GM21737 (cell line): ENCODE measurements around the gene TBX3.

Source experiments
- ATAC-seq: cut with Tn5 transposase; IDR thresholded peaks from one replicate; pipeline ENCODE4 v1.9.1; 2021; ENCODE audit warnings: mild to moderate bottlenecking, moderate library complexity; ENCODE audit not compliant: unreplicated experiment

The TBX3 gene

DNA sequence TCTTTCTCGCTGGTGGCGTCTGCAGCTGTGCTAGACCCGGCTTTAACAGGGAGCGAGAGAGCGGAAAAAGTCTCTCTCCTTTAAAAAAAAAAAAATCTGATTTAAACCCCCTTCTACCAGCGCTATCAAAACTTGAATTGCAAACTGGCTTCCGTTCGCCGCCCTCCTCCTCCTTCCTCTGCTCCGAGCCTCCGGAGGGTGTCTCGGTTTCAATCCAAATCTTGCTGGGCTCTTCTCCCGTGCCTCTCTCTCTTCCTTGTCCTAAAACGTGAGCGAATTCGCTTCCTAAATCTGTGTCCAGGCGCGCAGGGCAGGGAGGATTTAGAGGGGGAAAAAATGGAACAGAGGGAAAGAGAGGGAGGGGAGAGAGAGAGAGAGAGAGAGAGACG is 272 bp downstream of the TBX3 start:
- ATAC-seq: no peak

DNA sequence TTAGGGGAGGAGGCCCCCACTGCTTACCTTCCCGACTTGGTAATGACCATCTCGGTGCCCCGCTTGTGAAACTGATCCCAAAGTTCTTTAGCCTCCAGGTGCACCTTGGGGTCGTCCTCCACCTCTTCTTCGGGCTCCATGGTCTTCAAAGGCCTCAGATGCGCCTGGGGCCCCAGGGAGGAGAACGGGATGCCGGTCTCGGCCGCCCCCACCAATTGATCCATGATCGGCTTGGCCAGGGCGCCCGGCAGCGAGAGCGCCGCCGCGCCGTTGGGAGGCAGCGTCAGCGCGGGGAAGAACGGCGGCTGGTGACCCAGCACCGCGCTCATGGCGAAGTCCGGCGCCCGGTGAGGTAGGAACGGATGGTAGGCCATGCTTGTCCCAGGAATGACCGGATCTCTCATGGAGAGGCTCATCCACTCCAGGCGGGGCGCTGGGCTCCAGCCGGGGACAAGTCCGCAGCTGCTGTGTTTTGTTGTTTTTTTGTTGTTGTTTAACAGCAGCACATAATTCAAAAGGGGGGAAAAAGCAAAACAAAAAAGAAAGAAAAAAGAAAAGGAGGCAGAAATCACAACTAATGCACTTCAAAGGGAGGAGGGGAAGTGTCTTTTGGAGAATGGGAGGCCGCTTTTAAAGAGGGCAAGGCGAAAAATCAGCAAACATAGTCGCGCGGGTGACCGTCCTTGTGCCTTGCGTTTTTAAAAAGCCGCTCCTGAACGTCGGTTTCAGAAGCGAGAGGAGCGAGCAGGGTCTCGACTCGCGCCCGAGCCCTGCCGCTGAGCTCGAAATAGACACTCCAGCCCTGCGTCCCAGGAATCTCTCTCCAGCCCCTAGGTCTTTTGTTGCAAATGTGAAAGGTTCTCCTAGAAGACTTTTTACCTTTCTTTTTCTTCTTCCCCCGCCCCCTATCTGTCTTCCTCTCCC is 928 bp downstream of the TBX3 start:
- ATAC-seq: no peak

DNA sequence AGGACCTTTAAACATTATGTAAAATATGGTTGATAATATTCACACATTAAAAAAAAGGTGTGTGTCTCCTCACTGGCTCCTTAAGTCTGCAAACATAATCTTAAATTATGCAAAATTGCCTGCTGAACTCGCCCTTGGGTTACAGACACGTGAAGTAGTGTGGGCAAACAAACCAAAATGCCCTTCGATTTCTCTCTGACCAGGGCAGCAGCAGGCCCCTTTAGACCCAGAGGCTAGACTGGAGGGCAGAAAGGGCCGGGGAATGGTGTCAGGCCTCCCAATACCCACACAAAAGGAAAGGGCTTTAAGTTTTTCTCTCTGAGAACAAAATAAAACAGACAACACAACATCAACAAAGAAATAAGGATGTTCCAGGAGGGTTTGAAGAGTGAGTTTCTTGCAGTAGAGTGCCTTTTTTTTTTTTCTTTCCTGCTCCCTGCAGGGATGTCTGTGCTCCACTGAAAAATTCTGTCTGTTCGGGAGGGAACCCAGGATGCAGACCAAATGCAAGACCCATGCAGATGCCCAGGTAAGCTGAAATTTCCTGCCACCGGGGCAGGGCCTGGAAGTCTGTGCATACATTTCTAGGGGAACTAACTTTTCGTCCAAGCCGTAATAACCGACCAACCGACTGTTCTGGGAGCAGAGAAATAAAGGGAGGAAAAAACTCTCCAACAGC is 1.7 kb downstream of the TBX3 start:
- no peak for ATAC-seq

DNA sequence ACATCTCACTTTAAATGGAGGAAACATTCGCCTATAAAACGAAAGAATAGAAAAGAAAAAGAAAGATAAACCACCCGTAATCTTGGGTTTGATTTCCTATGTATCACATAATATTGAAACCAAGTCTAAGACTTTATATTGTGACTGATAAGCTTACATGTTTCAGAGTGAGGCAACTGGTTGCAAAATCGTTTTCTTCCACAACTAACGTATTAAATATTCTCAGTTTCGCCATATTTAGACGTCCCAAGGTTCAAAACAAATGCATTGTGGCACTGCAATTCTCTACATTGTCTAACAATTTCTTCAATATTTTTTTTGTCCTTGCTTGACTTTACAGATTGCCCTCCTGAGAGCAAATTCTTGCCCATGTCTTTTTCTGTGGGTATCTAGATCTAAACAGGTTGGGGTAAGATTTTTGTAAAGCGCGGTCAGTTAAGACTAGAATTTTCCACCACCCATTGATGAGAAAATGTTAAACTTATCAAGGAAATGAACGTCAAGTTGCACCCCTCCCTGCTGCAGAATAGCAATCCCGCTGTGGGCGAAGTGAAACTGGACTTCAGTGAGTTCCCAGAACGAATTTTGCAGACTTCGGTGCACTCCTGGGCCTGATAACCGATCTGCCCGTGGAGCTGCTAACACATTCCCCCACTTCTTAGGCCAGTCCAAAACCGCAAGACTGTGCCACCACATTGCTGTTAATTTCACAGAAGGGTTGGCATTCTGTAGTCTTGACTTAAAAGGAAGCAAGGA is 2.7 kb downstream of the TBX3 start:
- no peak for ATAC-seq

DNA sequence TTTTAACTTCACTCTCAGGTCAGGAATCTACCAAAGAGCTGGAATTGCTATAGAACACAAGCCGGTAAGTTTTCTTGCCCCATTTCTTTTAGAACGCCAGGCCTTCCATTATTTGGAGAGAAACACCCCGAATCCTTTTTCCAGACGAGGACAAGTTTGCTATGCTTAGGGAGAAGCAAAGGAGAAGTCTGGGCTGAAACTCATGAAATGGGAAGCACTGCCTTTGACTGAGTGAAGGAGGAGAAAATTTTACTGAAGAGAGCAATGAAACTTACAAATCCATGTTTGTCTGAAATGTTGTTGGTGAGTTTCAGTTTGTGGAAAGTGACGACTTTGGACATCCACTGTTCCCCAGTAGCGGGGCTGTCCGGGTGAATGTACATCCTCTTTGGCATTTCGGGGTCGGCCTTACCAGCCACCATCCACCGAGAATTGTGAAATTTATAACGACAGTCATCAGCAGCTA is 3.3 kb downstream of the TBX3 start:
- ATAC-seq: no peak

DNA sequence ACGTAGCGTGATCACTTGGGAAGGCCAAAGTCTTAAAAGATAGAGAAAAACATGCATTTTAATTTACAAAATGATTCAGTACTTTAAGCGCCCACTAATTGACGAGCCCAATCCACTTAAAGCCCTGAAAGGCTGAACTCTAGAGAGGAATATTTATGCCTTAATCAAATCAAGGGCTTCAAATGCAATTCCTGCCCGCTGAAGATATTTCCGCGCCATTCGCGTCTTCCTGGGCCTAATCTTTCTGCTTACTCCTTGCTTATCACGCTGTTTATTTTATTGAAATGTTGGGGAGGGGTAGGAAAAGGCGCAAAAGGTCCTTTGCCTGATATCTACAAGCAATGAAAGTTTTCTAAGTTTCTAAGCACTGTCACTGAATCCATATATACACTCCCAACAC is 4.0 kb downstream of the TBX3 start:
- no peak for ATAC-seq

DNA sequence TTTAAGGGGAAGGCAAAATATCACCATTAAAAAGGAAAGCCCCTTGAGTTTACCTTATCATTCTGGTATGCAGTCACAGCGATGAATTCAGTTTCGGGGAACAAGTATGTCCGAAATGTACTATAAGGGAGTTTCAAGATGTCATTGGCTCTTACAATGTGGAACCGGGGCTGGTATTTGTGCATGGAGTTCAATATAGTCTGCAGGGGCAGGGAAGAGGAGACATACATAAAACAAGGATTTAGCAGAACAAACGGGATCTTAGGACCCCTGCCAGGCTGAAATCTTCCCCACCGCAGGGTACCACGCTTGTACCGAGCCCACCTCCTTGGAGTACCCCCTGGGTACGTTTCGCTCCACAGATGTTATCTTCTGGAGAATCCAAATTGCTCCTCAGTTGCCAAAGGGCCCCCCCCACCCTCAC is 4.5 kb downstream of the TBX3 start:
- no peak for ATAC-seq

DNA sequence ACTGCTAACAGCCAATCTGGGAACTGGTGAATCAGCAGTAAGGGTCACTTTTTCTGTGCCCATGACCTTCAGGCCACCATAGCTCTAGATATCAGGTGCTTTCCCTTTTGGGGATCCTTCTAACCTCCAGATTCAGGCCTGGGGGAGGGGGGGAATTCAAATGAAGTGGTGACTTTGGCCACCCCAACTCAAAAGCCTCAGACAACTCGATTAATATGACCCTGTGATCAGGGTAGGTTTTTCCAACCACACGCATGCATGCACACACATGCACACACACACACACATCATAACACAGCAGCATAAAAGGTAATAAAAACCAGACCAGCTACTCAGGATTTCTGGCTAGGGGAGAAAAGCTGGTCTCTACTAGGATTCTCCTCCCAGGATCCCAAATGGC is 5.3 kb downstream of the TBX3 start:
- no peak for ATAC-seq

DNA sequence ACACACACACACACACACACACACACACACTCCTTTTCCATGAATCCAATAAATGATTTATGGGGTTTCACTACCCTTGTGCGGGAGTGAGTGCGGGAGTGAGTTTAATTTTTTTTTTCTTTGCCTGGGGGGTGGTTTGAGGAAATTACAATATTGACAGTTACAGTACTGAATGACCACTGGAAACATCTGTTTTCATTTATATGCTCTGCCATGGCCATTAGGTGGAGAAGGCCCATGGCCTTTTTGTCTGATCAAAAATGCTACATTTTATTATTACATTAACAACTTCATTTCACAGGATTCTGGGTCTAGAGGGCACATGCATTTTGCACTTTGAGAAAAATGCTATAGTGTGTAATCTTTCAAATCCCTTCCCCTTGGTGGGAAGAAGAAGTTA is 5.9 kb downstream of the TBX3 start:
- no peak for ATAC-seq

DNA sequence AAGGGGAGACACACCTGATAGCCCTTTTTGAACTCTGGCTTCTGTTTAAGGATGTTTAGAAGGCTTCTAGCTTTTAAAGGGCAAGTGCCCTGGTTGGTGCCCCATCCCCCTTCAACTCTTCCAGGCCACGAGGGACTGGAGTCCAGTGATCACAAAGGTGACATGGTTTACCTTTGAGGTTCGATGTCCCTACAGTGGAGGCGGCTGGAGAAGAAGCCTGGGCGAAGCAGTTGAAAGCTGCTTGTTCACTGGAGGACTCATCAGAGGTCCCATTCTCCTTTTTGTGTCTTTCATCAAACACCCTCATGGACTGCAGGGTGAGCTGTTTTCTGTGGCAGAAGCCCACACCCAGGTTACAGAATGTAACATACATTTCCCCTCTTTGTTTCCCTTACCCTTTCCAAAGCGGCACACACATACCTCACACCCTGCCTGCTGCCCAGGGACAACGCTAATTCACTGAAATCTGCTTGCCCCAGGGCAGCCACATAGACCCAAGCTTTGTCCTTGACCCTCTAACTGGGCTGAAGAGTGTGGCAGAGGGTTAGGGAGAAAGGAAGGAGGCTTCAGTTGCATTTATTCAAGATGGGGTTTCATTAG is 7.7 kb downstream of the TBX3 start:
- no peak for ATAC-seq

DNA sequence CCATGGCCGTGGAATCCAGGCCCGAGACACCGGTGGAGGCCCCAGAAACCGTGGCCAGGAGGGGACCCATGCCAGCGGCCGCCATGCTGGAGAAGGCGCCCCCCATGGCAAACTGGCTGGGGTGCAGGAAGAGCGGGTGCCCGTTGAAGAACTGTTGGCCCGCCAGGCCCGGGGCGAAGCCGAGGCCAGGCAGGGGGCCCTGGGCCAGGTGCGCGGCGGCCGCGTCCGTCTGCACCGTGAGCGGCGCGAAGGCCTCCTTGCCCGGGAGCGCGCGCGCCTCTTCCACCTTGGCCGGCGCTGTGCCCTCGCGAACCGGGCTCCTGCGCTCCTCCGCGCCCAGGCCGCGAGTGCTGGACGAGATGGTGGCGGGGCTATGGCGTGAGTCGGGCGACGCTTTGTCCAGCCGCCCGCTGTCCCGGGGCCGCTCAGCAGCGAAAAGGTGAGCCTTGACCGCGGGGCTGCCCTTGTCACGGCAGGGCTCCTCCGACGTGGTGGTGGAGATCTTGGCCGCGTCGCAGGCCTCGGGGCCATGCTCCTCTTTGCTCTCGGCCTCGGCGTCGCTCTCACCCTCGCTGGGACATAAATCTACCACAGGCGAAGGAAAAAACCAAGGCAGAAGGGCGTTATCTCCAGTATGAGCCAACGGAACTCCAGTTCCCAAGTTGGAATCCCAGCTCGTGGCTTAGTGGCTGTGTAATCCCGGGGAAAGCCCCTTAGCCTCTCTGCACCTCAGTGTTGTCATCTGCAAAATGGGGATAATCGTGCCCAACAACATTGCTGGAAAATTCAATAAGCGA is 9.5 kb downstream of the TBX3 start:
- no peak for ATAC-seq

DNA sequence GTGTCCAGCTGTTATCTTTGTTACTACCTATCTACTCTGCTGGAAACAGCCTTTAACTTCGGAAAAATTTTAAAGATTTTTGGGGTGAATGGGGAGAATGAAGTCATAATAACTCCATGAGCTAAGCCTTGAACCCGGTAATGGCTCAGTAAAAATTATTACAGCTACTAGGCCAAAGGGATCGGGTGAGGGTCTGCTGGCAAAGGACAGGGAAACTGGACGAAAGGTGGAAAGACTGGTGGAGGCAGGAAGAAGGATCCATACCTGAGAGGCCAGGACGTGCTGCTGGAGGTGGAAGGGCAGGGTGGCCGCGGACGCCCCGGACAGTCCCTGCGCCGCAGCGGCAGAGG is 10.1 kb downstream of the TBX3 start:
- ATAC-seq: no peak

DNA sequence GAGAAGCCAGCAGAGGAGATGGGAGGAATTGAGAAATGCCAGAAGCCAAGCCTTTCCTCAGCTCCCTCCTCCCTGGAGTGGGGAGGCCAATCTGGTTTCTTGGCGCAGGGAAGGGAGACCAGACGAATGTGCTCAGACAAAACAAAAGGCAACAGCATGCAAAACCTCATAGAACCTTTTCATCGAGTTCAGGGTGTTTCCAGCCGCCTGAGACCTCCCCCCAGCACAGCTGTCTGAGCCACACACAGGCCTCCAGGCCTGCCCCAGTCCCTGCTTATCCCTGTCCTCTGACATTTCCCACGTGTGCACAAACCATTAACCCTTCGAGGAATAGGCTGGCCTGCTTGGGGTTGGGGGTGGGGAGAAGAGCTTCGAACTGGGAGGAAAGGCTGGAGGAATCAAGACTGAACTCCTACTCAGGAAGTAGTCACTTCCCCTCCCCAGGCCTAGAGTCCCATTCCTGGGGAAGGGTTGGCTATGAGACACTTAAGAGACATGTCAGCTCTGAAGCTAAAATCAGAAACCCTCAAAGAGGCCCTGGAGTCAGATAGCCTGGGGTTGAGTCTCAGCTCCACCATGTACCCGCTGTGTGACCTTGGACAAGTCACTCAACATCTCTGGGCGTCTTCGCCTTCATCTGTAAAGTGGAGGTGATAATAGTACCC is 10.7 kb downstream of the TBX3 start:
- ATAC-seq: no peak

DNA sequence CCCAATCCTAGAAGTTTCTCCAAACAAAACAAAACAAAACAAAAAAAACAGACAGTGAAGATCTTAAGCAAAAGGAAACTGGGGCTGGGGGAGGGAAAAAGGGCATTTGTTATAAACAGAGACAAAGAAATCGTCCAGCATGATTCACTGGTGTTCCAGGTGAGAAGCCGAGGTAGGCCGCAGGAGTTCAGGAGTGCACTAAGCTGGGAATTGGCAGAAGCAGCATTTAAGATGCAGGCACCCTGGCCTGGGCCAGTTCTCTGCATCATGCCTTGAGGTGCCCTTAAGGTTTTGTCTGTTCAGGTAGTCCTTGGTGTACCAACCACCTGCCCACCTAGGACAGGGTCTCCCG is 11.2 kb downstream of the TBX3 start:
- no peak for ATAC-seq

DNA sequence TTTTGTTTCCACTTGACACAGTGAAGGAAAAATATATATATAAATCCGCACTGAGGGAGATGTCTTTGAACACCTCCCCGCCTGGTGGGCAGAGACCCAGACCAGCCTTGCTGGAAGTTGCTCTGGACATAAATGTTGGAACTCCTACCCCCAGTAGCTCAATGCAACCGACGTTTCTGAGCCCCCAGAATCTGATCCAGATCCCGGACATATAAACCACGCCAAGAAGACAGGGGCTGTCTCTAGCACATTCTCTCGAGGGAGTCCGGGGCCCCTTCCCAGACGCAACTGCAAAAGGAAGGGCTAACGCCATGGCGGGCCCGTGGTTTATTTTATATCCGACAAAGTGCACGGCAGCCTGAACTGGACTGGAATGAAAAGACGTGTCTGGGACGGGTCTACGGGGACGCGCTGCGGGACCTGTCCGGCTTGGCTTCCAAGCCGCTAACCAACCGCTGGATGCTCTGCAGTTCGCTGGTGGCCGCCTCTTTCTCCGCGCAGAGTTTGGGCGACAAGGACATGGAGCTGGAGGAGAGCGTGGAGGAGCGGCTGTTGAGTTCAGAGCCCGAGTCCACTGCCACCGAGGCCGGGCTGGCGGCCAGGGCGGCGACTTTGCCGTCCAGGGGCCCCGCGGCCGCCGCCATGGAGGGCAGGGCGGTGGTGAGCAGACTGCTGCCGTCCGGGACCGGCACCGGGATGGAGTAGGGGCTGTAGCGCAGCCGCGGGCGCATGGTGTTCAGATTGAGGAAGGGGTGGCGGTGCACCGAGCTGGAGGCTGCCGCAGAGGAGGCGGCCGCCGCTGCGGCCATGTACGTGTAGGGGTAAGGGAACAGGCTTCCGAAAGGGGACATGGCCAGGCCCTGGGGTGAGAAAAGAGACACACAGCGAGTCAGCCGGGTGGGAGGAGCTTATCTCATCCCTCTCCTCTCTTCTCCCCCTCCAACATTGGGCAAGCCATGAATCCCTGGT is 12.2 kb downstream of the TBX3 start:
- no peak for ATAC-seq

DNA sequence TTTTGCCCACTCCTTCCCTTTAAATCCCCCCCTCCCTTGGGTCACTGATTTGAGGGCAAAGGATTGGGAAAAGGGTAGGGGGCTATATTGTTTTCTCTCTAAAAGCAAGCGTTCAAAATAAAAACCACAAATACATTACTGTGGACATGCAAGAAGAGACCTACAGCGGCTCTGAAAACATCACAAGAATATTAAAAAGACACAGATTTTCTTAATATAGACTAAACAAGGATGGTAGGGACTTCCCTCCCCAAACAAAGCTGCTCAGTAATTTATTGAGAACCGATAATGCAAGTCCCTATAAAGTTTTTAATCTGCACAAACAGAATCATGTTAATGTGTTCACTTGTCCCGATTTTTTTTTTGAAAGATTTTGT is 12.9 kb downstream of the TBX3 start:
- ATAC-seq: no peak

DNA sequence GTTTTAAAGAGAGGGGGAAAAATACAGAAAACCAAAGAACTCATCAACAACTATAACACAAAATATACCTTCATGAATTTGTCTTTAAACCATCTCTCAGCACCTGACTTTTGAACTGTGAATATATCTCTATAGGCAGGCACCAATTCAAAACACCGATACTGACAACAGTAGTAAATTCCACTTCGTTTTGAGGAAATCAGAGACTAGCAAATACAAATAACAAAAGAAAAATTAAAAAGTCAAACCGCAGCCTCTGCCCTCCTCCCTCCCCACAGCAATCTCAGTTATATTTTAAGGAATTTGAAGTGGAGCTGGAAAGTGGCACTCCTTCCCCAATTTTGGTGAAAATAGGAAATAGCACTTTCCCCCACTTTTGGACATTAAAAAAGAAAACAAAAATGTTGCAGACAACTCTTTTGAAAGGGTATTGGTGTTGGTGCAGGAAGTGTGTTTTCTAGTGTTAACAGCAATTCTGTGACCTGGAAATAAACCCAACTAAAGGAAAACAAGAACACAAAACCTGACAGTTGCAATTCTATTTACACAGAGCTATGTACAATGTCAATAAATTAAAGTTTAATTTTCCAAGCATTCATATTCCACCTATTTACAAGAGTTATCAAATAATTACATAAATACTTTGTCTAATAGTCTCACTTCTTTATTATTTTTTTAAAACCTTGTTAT is 13.5 kb downstream of the TBX3 start:
- no peak for ATAC-seq
